ENCODE data around the gene HOXB7. TPM values are rescaled to one million over a fixed set of nuclear protein-coding genes. Genes with fewer than 3 reads are reported as not detected.

The HOXB7 gene
- total and polyA plus RNA-seq, 10 of the 15 experiments (the other 5 are each of a cell fraction or from before 2014, with no cell fraction given), result 2.8 to 7.4 (median 4.2) TPM

- FAIRE-seq (no peak), ATAC-seq (no peak), DNase-seq (ENCODE audit: low read depth, low spot score) (no peak)
- Histone ChIP-seq H3K27ac (ENCODE audit: control insufficient read depth, insufficient read depth) (no peak overlapping the region), H3K4me2 (ENCODE audit: control insufficient read depth, insufficient read depth) (no peak overlapping the region), H2AFZ (ENCODE audit: control insufficient read depth, low read depth, low read length) (no peak overlapping the region), H3K4me3 (no peak overlapping the region), H3K27me3 (replicated peaks in 1 of 2; ENCODE audit: control insufficient read depth in 2 of 2, insufficient read depth in 2 of 2, low read length in 1 of 2) (peaks cover 0 to 4% of the 10 kb centered on the region in 2 experiments; a peak in 1 of 4 replicates), H4K20me1 (ENCODE audit: control insufficient read depth, insufficient read depth) (no peaks in the 10 kb centered on the region), H3K9ac (ENCODE audit: control insufficient read depth, insufficient read depth, low read length) (no peak overlapping the region), H3K36me3 (ENCODE audit: control insufficient read depth in 2 of 2, insufficient read depth in 2 of 2, low read length in 1 of 2) (no peaks in the 10 kb centered on the region), H3K4me1 (ENCODE audit: control insufficient read depth, insufficient read depth, low read length) (peaks cover 10% of the 10 kb centered on the region), H3K9me3 (replicated peaks; ENCODE audit: control insufficient read depth, insufficient read depth, low read length) (no peaks in the 10 kb centered on the region), H3K79me2 (ENCODE audit: control insufficient read depth, insufficient read depth, low read length) (no peaks in the 10 kb centered on the region)
- WGBS (ENCODE audit: insufficient coverage, insufficient replicate concordance, low lambda C conversion rate, missing lambda C conversion rate), result 50% methylated on average over 2 of the region's 2 CpGs
- no TSS peak for BruUV-seq (replicated peaks)
- ChIA-PET RAD21 (ENCODE audit: unreplicated experiment) (interaction anchor here (0.8 to 2.2 kb wide), 6 partner anchors 73 to 504 kb away, joined by 3 to 7 read pairs (median 4); no protein-coding TSS in a partner anchor), SMC1A (ENCODE audit: uncharacterized antibody, unreplicated experiment) (interaction anchor here (0.8 to 1.0 kb wide), 3 partner anchors 237 to 504 kb away, joined by 3 read pairs; no protein-coding TSS in a partner anchor), POLR2A (no interaction called here), CTCF (interaction anchor here (0.7 to 2.4 kb wide), 9 partner anchors 28 to 473 kb away, joined by 3 to 9 read pairs (median 4); no protein-coding TSS in a partner anchor)
- intact Hi-C loops (cut with micrococcal nuclease; ENCODE audit: unreplicated experiment), result no loop called here
- no peak for TF ChIP-seq SREBF2 (IDR thresholded peaks at IDR 0.05; ENCODE audit: low read length)
- no peak for TF ChIP-seq SMAD5 (IDR thresholded peaks at IDR 0.05; ENCODE audit: low read depth)
- TF ChIP-seq FOXM1 (IDR thresholded peaks at IDR 0.05; ENCODE audit: low read depth, low read length), result no peak
- no peak for TF ChIP-seq RELB (IDR thresholded peaks at IDR 0.05; ENCODE audit: low read depth)
- TF ChIP-seq RFX5 (IDR thresholded peaks at IDR 0.05; ENCODE audit: low read depth, low read length), result no peak
- TF ChIP-seq BHLHE40 (IDR thresholded peaks at IDR 0.05; ENCODE audit: borderline replicate concordance in 1 of 2, low read depth in 2 of 2, low read length in 1 of 2), result no peak
- TF ChIP-seq CBX5 (IDR thresholded peaks at IDR 0.05; ENCODE audit: low read depth), result no peak
- in situ Hi-C loops (cut with MboI), result no loop called here
Observed at GRCh38 chr17:48584223-48584741, 26.5 kb downstream of the HOXB7 start.

Data from GM12878 (cell line).